HG03571 (cell line): ENCODE data around the gene WLS.

ENCODE experiments used
- ATAC-seq: cut with Tn5 transposase; IDR thresholded peaks from one replicate; pipeline ENCODE4 v1.9.1; 2021; ENCODE audit not compliant: unreplicated experiment

WLS gene

GRCh38 chr1:68141071-68142021, 91.0 kb downstream of the WLS start:
- no peak for ATAC-seq

GRCh38 chr1:68140536-68140935, 91.8 kb downstream of the WLS start:
- ATAC-seq = no peak

GRCh38 chr1:68136187-68136586, 96.1 kb downstream of the WLS start:
- no peak for ATAC-seq

DNA sequence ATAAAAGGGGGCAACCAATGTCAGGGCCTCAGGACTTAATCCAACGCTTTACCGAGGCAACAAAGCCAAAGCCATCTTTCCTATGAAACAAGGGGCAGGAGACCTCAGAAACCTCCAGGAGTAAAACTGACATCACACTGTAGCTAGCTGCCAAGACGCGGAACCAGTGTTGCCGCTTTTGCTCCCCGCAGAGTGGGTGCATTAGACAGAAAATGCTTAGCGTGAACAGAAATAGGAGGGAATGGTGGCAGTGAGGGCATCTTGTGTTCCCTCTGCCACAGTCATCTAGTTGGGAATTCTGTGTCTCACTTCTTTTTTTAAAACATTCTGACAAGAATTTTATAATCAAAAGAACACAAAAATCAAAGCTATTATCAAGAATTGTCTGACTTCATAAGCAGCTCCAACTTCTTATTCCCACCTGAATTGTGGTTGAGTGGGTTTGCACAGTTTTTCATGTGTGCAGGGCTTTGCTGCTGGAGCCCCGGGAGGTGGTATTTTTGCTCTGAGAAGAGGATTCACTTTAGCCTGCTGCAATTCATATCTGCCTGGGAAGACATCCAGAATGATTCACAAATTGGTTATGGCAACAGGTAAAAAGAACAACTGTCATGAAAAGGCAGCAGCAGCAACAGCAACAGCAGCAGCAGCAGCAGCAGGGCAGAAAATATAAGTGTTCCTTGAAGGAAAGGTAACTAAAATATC, 99.7 kb downstream of the WLS start:
- ATAC-seq = no peak

- ATAC-seq = no peak
These were observed 101.1 kb downstream of the WLS start for GRCh38 chr1:68131261-68131660.

DNA sequence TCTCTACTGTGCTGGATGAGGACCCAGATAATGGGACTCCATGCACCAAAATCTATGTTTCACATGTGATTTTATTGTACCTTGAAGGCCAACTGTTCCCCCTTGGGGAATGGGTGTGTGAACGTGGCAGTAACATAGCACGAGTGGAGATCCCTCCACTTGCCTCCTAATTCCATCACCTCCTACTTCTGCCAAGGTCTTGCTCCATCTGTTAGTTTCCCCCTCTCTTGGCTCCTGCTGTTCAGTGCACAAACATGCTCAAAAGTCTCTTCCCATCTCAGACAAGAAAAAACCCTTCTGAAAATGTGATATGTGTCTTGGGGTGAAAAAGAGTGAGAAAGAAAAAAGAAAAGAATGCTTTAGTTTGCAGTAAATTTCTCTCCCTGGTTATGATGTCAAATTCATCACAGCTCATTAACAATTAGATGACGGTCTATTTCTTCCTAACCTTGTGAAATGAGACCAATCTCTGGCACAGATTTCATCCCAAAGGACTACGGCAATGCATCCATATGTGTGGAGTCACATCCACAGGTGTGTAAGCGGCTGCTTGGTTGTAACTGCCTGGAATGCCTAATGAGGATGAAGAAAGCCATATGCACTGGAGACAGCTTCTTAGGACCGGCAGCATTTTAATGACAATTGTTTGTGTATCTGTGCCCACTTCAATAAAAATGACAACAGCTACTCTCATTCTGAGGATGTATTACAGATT, 102.6 kb downstream of the WLS start:
- ATAC-seq = no peak

DNA sequence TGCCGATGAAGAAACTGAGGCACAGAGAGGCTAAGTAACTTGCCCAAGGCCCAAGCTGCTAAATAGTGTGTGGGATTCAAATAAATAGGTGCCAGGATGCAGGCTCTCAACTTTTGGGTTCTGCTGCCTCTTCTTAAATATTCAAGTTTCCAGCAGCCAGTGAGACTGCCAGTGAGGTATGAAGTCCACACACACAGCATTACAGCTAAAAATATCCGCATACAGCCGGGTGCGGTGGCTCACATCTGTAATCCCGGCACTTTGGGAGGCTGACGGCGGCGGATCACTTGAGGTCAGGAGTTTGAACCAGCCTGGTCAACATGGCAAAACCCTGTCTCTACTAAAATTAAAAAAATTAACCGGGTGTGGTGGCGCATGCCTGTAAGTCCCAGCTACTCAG, 103.5 kb downstream of the WLS start:
- ATAC-seq = no peak

GRCh38 chr1:68128157-68128556, 104.2 kb downstream of the WLS start:
- no peak for ATAC-seq

DNA sequence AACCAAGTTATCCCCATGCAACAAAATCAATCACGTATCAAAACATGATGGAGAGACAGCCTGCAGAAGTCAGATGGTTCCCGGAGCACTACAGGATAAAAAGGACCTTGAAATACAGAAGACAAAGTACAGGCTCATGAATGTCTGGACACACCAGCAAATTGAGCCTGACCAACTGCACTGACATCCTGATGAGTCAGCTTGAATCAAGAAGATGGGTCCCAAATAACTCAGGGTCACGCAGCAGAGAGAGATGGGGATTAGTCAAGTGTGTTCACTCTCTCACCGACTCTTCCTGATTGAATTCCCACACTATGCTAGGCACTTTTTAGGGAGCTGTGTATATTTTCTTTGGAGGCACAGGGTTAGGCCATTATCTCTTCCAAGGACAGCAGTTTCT, 110.8 kb downstream of the WLS start:
- no peak for ATAC-seq

GRCh38 chr1:68120136-68120791, 112.1 kb downstream of the WLS start:
- ATAC-seq = peak; percentile 77

DNA sequence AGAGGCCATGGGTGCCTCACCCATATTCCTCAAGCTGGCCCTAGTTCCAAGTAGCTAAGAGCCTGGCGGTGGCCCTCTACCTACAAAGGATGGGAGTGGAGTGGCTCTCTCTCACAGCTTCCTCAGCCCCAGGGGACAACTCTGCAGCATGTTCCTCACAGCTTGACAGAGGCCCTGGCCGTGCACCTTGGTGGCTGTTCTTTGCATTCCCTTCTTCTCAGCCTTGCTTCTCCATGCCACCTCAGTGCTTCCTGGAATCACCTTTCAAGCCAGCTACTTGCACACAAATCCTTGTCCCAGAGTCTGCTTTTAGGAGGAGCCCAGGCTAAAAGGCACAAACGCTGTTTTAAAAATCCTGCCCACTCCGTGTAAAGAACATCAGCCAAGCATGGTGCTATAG, 112.9 kb downstream of the WLS start:
- no peak for ATAC-seq

DNA sequence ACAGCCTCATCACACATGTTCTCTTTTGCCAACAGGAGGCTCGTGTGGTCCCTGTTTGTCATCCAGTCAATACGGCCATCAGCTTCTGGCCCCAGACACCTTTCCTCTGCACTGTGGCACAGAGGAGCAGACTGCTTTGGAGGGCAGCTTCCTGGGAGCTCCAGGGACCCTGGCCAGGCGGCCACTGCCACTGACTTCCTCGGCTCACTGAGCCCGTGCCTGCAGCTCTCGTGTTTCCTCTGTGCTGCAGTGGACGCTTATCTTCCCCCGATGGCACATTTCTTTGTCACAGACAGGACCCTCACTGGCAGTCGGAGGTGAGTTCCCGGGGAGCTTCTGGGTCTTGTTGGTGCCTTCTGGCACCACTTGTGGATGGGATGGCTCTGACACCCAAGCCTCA, 114.9 kb downstream of the WLS start:
- no peak for ATAC-seq

DNA sequence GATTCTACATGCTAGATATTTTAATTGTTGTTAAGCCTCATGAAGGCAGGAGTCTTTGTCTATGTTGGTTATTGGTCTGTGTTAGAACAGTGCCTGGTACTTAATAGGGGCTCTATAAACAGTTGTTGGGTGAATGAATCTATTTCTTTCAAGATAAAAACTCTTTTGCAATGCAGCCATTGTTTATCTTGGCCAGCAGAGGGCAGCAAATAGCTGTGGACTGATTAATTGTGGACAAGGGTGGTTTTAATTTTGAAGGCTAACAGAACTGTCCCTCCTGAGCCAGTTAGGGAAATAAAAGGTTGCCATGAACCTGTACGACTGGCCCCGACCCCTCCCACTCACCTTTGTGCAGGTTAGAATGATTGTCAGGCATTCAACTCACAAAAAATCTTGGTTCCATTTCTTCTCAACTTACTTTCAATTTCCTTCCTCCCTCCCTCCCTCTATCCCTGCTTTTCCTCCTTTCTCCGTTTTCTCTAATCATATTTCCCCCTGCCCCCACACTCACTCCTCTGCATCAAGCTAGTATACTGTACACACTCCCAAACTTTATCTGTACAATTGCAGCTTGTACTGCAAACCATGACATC, 115.6 kb downstream of the WLS start:
- ATAC-seq = no peak

DNA sequence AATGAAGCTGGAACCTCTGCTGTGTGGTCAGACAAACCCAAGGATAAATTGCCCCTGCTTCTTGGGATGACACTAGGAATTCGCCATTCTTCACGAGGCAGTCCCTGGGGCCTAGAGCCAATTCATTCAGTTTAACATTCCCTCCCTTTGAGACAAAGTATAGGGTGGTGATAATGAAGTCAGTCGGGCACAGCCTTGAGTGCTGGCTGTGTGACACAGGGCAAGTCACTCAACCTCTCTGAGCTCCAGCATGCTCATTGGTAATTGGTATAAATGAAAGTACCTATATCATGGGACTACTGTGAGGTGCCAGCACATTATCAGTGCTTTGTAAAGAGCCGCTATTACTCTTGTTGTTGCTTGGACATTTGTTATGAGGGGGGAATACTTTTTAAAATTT, 117.0 kb downstream of the WLS start:
- no peak for ATAC-seq

DNA sequence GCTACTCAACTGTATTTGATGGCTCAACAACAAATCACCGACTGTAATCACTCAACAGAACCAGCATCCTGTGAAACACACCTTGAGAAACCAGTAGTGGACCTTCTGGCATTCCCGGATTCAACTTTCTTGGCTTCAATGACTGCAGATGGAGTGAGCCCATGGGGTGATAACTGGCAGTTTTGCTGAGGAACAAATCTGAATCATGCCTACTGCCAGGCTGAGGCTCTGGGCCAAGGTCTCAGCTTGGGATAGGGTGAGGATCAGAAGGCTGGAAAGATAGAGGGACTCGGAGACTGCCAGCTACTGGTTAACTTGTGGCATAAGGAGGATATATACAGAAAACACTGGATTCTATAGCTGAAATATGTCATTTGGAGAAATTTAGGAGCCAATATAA, 118.4 kb downstream of the WLS start:
- no peak for ATAC-seq

GRCh38 chr1:68112835-68113243, 119.5 kb downstream of the WLS start:
- no peak for ATAC-seq

DNA sequence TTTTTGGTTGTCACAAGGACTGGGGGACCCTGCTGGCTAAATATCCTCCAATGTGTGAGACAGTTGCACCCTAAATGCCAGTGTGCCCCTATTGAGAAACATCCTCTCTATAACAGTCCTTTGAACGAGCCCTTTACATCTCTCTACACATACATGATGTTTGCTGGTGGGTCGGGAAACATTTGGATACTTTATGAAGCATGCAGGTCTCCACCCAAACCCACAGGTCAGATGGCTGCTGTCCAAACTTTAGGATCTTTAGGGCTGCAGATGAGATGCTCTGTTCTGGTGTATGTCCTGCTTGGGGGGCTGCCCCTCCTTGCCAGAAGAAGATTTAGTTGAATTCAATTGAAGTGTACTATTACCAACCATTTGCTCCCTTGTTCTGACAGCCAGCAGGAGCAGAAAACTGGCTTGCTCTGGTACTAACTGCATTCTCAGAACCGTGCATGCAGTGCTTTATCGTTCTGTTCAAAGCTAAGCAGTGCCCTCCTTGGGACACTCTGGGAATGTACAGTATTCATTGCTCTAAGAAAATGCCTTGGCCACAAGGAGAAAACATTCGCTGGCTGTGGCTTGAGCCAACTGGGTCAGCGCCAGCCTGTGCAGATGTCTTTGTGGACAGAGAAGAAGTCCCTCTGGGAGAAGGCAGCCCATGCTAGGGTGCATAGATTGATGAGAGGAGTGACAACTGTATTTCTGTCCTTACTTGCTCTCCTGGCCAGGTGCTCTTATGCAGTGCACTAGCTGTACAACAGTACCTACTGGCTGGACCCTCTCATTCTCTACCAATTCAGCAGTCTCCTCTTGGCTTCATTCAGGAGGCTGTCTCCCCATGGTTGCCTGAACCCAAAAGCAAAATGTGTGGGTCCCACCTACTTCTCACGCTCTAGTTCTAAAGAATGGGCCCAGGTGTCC, 120.5 kb downstream of the WLS start:
- ATAC-seq = no peak

DNA sequence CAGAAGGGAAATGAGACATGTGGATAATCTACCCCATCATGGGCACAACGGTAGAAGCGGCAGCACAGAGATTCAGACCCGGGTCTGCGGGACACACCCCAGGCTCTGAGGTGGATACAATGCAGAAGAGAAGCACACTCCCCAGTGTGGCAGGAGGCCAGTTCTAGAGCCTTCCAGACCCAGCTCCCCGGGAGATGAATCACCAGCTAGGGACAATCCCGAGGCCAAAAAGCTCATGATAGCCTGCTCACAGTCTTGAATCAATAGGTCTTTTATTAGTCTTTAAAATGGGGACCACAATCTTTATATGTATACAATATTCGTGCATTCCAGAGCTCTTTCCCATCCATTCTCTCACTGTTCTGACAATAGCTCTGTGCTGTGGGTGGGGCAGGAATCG, 124.6 kb downstream of the WLS start:
- no peak for ATAC-seq

GRCh38 chr1:68103884-68104554, 128.3 kb downstream of the WLS start:
- ATAC-seq = no peak
